CD4-positive, alpha-beta T cell treated with Interleukin-17A for 1 hour (primary cell): ENCODE results near the gene BCL7C.
"Not testable (repeated sequence)": the region's sequence is repeated elsewhere in the genome, so short reads cannot be mapped to it uniquely, and the experiment has no call there.

Experiments
- DNase-seq: peaks from one replicate; pipeline ENCODE4 v3.0.0-alpha.2; 2020

BCL7C gene

DNA sequence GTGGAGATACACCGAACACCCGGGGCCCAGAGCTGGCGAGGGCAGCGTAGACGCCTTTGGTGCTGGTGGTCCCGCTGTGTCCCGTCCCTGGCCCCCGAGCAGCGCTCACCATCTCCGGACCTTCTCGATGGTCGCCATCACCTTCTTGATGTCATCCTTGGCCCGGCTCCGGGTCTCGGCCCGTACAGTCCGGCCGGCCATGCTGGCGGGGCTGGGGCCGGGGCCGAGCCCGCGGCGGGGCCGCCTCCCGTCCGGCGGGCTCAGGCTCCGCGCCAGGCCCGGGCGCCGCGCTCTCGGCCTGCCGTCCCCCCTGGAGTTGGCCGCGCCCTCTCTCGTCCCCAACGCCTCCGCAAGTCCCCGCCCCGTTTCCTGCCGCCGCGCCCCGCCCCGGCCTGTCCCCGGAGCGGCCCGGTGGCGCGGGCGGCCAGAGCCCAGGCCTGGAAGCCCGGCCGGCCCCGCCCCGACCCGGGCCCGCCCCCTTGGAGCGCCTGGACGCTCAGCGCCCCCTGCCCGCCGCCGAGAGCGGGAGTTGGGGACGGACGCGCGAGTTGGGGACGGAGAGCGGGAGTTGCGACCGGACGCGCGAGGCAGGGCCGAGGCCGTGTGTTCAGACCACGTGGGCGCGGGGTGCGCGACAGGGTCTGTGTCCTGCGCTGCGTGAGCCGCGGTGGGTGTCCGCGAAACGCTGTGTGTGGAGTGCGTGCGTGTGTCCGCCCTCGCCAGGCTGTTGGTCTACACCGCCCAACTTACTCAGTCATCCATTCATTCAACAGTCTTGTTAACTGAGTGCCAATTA, at the start of gene BCL7C:
Gene BCL7C (minus strand): TSS at position 334 of the 796 bp plus-strand sequence. CDS start 133 bp downstream, at position 201.
- DNase-seq: peak; percentile 87

GRCh38 chr16:30942426-30942806, 48.5 kb upstream of the BCL7C start:
- no peak for DNase-seq

DNA sequence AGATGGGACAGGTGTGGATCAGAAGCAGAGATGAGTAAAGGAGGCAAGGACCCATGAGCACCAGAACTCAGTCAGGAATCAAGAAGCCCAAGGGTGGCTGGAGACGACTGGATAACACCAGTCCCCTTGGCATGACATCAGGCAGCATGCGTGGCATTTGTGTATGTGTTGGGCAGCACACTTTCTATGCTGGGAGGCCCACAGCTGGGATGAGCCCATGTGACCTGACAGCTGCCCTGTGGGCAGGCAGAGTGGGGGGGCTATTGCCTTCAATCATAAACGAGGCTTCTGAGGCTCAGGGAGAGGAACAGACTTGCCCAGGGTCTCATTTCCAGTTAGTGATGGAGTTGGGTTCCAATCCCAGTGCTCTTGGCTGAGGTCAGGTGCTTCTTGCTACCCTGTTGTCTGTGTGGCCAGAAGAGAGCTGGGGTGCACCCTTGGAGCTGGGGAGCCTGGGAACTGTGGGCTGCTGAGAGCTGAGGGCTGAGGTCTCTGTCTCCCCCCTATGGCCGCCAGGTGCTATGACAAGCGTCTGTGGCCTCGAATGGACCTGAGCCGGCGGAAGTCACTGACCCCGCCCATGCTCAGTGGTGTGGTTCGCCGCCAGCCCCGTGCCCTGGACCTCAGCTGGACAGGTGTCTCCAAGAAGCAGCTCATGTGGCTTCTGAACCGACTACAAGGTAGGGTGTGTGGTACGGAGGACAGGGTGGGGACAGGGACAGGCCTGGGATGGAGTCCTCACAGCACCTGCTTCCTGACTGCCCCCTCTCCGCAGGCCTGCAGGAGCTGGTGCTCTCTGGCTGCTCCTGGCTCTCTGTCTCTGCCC, 47.9 kb upstream of the BCL7C start:
- DNase-seq: peak; percentile 75

DNA sequence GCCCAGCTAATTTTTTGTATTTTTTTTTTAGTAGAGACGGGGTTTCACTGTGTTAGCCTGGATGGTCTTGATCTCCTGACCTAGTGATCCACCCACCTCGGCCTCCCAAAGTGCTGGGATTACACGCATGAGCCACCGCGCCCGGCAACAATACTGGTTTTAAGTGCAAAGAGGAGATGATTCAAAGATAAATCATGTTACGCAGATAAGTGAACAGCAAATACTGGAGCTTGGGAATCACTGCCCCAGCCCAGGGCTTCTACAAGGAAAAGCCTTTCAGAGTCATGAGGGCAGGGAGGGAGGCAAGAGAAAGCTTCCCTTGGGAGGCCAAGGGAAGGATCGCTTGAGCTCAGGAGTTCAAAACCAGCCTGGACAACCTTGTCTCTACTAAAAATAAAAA, 45.7 kb upstream of the BCL7C start:
- not testable (repeated sequence) for DNase-seq

DNA sequence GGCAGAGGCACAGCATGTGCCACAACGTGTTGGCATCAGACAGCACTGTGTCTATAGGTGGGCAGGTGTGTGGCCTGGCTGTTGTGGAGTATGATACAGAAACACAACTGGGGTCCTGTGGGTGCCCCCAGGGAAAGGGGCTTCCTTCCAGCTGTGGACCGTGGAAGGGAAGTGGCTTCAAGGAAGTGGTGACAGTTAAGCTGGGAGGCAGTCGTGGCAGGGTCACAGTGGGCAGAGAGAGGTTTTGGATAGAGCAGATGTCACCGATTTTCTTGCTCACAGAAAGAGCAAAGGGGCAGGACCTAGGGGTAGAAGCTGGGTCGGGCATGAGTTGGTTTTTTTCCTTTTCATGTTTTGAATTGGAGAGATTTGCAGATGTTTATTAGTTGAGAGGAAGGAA, 43.8 kb upstream of the BCL7C start:
- DNase-seq: no peak

- DNase-seq: peak; percentile 35
Observed at GRCh38 chr16:30934827-30935557, 41.1 kb upstream of the BCL7C start.

GRCh38 chr16:30931068-30931650, 37.3 kb upstream of the BCL7C start:
- no peak for DNase-seq

- DNase-seq: no peak
Observed at GRCh38 chr16:30930160-30930571, 36.3 kb upstream of the BCL7C start.

GRCh38 chr16:30929167-30929566, 35.3 kb upstream of the BCL7C start:
- DNase-seq: no peak

- DNase-seq: no peak
Observed at GRCh38 chr16:30928390-30928789, 34.5 kb upstream of the BCL7C start.

DNA sequence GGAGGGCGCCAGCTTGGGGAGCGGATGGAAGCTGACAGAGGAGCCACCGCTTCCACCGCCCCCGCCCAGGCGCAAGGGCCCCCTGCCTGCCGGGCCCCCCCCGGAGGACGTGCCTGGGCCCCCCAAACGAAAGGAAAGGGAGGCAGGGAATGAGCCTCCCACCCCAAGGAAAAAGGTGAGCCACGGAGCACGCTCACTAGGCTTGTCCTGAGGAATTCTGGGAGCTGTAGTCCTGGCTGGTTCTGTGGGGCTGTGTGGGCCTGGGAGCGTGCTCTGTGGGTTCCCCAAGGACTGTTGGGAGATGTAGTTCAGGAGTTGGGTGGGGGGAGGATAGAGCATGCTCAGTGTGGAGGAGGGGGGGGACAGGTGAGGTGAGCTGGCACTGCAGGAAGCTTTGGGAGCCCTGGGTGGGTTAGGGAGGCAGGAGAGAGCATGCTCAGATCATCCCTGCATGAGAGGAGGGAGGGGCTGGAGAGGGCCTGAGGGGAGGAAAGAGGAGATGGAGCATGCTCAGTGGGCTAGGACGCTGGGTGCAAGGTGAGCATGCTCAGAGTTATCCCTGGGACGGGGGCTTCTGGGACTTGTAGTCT, 34.0 kb upstream of the BCL7C start:
- DNase-seq: peak; percentile 56

DNA sequence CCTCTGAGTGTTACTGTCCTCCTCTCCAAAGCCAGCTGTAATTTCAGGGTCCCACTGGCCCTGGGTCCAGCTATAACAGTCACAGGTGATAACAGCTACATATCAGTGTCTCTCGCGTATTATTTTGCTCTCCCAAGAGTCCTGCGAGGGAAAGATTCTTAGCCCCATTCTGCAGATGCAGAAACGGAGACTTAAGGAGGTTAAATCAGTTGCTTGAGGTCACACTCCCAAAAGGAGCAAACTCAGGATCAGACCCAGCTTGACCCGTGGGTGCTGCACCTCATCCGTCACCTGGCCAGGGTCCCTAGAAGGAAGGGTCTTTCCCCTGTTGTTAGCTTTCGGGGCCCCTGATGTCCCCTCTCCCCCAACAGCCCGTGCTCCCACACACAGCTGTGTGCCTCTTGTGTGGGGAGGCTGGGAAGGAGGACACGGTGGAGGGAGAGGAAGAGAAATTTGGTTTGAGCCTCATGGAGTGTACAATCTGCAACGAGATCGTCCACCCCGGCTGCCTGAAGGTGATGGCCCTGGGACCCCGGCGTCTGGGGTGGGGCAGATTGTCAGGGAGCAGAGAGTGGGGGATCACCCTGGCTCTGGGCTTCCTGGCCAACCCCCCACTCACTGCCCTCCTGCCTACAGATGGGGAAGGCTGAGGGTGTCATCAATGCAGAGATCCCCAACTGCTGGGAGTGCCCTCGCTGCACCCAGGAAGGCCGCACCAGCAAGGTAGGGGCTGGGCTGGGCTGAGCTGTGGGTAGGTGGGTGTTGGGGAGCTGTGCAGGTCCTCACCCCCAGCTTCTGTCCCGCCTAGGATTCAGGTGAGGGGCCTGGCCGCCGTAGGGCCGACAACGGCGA, 33.3 kb upstream of the BCL7C start:
- no peak for DNase-seq

- no peak for DNase-seq
Observed at GRCh38 chr16:30925995-30926811, 32.3 kb upstream of the BCL7C start.

DNA sequence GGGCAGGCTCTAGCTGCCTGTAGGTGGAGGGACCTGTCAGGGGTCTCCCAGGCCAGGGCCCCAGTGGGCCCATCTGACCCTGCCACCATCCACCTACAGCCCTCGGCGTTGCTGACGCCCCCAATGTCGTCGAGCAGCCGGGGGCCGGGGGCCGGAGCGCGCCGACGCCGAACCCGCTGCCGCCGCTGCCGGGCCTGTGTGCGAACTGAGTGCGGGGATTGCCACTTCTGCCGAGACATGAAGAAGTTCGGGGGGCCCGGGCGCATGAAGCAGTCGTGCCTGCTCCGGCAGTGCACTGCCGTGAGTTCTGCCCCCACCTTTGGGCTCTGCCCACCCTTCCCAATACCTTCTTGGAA, 31.7 kb upstream of the BCL7C start:
- DNase-seq: no peak

DNA sequence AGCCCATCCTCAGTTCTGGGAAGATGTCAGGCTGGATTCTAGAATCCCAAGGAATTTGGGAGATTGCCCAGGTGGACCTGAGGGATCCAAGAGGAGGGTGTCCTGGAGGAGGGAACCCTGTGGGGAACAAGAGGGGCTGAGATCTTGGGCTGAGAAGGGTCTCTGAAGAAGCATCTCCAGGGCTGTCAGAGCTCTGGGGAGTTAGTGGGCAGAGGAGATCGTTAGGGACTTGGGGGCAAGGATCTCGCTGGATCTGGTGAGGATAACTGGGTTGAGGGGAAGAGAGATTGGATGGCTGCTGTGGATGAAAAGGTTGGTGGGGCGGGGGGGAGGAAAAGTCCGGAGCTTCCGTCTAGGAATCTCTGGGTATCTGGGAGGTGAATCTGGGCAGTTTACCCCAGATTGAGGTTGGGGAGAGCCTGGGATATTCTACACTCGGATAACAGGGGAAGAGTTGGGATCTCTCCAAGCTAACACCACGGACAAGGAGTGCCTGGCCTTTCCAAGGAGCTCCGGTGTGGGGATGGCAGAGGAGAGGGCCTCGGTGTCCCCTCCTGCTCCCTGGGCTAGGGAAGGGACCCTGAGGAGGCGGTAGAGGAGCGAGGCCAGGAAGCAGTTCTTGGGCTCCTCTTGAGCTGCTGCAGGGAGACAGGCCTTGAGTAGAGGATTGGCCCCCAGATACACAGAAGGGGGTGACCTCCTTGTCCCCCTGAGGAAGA, 31.2 kb upstream of the BCL7C start:
- no peak for DNase-seq

DNA sequence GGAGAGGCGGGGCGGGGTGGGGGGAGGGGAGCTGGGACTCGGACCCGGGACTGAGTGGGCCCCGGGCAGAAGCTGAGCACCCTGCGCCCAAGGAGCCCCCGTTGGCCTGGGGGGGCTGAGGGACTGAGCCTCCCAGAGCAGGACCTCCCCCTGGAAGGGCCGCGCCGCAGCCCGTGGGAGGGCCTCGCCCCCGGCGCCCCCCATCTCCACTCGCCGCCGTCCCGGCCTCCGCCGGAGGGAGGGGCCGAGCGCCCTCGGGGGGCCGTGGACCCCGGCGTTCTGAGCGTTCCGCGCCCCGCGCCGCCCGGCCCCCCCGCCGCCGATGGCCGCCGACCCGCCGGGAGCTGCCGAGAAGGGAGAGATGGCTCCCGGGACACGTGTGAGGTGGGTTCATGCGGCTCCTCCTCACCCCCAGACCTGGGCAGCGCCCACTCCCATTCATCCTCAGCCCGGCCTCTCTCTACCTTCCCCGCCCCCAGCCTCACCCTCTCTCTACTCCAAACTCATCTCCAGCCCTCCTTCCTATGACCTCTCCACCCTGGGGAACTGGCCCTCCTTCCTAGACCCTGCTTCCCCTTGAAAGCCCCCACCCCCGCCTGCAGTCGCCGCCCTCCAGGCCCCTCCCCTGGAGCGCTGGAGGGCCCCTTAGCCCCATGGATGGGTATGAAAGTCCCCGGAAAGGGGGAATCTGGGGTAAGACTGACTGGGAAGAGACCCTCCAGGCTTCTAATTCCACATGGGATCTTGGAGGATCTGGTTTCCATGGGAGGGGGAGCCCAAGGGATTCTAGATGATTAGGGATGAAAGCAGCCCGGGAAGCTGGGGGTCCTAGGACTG, 30.4 kb upstream of the BCL7C start:
- DNase-seq: no peak

- DNase-seq: no peak
Observed at GRCh38 chr16:30923554-30924075, 29.7 kb upstream of the BCL7C start, which contains the start of gene FBXL19. Gene FBXL19, plus strand, starts transcription at chr16:30923572. Its CDS starts 2,183 bp downstream, at chr16:30925755.

DNA sequence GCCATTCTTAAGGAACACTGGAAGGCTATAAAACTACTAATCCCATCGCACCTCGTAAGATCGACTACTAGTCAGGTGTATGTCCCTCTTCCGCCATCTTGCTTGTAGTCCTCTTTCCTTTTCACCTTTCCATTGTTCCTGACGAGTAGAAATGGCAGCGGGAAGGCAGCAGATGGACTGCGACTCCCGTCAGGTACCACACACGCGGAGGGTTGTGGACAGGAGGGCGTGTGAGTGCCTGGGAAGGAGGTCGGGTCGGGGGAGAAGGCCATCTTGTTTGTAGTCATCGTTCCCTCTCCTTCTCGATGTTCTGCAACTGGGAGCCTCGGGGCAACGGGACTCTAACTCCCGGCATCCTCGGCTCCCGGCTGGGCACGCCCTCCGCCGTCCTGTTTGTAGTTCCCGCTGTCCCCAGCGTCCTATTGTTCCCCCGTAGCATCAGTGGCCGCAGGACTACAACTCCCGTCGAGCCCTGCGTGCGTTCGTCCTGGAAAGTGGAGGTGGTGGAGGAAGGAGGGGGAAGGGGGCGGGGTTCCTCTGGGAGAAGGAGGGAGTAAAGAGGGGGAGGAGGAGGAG, 29.2 kb upstream of the BCL7C start:
- DNase-seq: peak; percentile 98
